ENCODE measurements around the gene CNTNAP2. TPM values are rescaled to one million over a fixed set of nuclear protein-coding genes. Genes with fewer than 3 reads are reported as not detected.

The CNTNAP2 gene
- total and polyA plus RNA-seq, 4 donors = 0.14 to 2.3 (median 1.1) TPM

- Histone ChIP-seq H3K9ac (ENCODE audit: low read depth in 1 of 2, low read length in 2 of 2) (no peak overlapping the region), H3K4me1 (ENCODE audit: control insufficient read depth in 4 of 4, insufficient read depth in 4 of 4, low read length in 3 of 4) (no peaks in the 10 kb centered on the region), H3K36me3 (ENCODE audit: control insufficient read depth in 4 of 4, insufficient read depth in 3 of 4, low read depth in 1 of 4, low read length in 3 of 4) (no peaks in the 10 kb centered on the region), H3K27ac (ENCODE audit: low read depth in 1 of 2, low read length in 2 of 2) (no peak overlapping the region), H3K4me3 (ENCODE audit: low read depth in 1 of 3, low read length in 3 of 3) (no peak overlapping the region), H3K27me3 (ENCODE audit: control insufficient read depth in 4 of 4, insufficient read depth in 4 of 4, low read length in 3 of 4) (no peaks in the 10 kb centered on the region), H3K9me3 (ENCODE audit: control insufficient read depth in 4 of 4, low read length in 3 of 4) (peaks cover 0 to 2% (median under 1%) of the 10 kb centered on the region in 4 donors)
- DNase-seq (ENCODE audit: low spot score) = no peak
- WGBS = 65% methylated on average over 6 of the region's 6 CpGs
- TF ChIP-seq FOXA2 (IDR thresholded peaks at IDR 0.05) (no peak), HNF4A (conservative IDR thresholded peaks at IDR 0.05) (no peak), JUND (IDR thresholded peaks at IDR 0.05) (no peak), RAD21 (IDR thresholded peaks at IDR 0.05) (no peak), YY1 (IDR thresholded peaks at IDR 0.05) (no peak), EGR1 (IDR thresholded peaks at IDR 0.05; ENCODE audit: low read depth in 2 of 2) (no peak), NR2F2 (IDR thresholded peaks at IDR 0.05) (no peak), SP1 (IDR thresholded peaks at IDR 0.05) (no peak), TAF1 (conservative IDR thresholded peaks at IDR 0.05) (no peak), HNF4G (IDR thresholded peaks at IDR 0.05) (no peak), GABPA (IDR thresholded peaks at IDR 0.05 in 1 of 2, conservative IDR thresholded peaks at IDR 0.05 in 1 of 2) (no peak), CTCF (IDR thresholded peaks at IDR 0.05; ENCODE audit: low read depth, low read length, missing input control) (no peak), RXRA (IDR thresholded peaks at IDR 0.05) (no peak), FOXA1 (IDR thresholded peaks at IDR 0.05) (no peak)
- TF ChIP-seq, protein P1, sequence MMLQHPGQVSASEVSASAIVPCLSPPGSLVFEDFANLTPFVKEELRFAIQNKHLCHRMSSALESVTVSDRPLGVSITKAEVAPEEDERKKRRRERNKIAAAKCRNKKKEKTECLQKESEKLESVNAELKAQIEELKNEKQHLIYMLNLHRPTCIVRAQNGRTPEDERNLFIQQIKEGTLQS (IDR thresholded peaks at IDR 0.05) = no peak
- TF ChIP-seq, protein P2, sequence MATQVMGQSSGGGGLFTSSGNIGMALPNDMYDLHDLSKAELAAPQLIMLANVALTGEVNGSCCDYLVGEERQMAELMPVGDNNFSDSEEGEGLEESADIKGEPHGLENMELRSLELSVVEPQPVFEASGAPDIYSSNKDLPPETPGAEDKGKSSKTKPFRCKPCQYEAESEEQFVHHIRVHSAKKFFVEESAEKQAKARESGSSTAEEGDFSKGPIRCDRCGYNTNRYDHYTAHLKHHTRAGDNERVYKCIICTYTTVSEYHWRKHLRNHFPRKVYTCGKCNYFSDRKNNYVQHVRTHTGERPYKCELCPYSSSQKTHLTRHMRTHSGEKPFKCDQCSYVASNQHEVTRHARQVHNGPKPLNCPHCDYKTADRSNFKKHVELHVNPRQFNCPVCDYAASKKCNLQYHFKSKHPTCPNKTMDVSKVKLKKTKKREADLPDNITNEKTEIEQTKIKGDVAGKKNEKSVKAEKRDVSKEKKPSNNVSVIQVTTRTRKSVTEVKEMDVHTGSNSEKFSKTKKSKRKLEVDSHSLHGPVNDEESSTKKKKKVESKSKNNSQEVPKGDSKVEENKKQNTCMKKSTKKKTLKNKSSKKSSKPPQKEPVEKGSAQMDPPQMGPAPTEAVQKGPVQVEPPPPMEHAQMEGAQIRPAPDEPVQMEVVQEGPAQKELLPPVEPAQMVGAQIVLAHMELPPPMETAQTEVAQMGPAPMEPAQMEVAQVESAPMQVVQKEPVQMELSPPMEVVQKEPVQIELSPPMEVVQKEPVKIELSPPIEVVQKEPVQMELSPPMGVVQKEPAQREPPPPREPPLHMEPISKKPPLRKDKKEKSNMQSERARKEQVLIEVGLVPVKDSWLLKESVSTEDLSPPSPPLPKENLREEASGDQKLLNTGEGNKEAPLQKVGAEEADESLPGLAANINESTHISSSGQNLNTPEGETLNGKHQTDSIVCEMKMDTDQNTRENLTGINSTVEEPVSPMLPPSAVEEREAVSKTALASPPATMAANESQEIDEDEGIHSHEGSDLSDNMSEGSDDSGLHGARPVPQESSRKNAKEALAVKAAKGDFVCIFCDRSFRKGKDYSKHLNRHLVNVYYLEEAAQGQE (IDR thresholded peaks at IDR 0.05) = no peak
- TF ChIP-seq, protein P3, sequence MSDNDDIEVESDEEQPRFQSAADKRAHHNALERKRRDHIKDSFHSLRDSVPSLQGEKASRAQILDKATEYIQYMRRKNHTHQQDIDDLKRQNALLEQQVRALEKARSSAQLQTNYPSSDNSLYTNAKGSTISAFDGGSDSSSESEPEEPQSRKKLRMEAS (IDR thresholded peaks at IDR 0.05) = no peak
- TF ChIP-seq, protein P4, sequence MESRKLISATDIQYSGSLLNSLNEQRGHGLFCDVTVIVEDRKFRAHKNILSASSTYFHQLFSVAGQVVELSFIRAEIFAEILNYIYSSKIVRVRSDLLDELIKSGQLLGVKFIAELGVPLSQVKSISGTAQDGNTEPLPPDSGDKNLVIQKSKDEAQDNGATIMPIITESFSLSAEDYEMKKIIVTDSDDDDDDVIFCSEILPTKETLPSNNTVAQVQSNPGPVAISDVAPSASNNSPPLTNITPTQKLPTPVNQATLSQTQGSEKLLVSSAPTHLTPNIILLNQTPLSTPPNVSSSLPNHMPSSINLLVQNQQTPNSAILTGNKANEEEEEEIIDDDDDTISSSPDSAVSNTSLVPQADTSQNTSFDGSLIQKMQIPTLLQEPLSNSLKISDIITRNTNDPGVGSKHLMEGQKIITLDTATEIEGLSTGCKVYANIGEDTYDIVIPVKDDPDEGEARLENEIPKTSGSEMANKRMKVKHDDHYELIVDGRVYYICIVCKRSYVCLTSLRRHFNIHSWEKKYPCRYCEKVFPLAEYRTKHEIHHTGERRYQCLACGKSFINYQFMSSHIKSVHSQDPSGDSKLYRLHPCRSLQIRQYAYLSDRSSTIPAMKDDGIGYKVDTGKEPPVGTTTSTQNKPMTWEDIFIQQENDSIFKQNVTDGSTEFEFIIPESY (IDR thresholded peaks at IDR 0.05) = no peak
Observed at GRCh38 chr7:146424084-146424483, 307.5 kb downstream of the CNTNAP2 start.
